ENCODE measurements around the gene SUZ12.
"Not testable (repeated sequence)": the region's sequence is repeated elsewhere in the genome, so short reads cannot be mapped to it uniquely, and the experiment has no call there.

SUZ12 gene

GRCh38 chr17:31903401-31903800 is 33.4 kb upstream of the SUZ12 start:
- Histone ChIP-seq H2AFZ (ENCODE audit: low read depth, low read length, severe bottlenecking) (no peak overlapping the region), H3K4me3 (ENCODE audit: insufficient read depth, low read length, poor library complexity, severe bottlenecking) (no peak overlapping the region), H3K27me3 (ENCODE audit: low read length) (no peaks in the 10 kb centered on the region), H3K9ac (ENCODE audit: low read length) (no peak overlapping the region), H3K4me2 (ENCODE audit: low read depth, low read length, poor library complexity, severe bottlenecking) (no peak overlapping the region), H3K36me3 (ENCODE audit: low read length) (peaks cover 3% of the 10 kb centered on the region; the same call in 1 of the 2 replicates), H3F3A (ENCODE audit: insufficient read depth) (peaks cover 7% of the 10 kb centered on the region), H3K79me2 (ENCODE audit: insufficient read depth, low read length) (peaks cover 31% of the 10 kb centered on the region), H3K9me2 (replicated peaks; ENCODE audit: insufficient read depth, low read length) (no peaks in the 10 kb centered on the region), H4K20me1 (ENCODE audit: low read depth, low read length) (0 out of 2 replicates have a peak, but pooled peaks cover 3% of the 10 kb centered on the region), H3K9me3 (ENCODE audit: insufficient read depth, low read length) (no peaks in the 10 kb centered on the region), H3K27ac (ENCODE audit: low read depth, low read length) (no peak overlapping the region)
- no peak for TF ChIP-seq EZH2phosphoT487 (conservative IDR thresholded peaks at IDR 0.05; ENCODE audit: low read length)
- no peak for TF ChIP-seq CTCF (IDR thresholded peaks at IDR 0.05; ENCODE audit: insufficient read depth, low read length, poor library complexity, severe bottlenecking)

DNA sequence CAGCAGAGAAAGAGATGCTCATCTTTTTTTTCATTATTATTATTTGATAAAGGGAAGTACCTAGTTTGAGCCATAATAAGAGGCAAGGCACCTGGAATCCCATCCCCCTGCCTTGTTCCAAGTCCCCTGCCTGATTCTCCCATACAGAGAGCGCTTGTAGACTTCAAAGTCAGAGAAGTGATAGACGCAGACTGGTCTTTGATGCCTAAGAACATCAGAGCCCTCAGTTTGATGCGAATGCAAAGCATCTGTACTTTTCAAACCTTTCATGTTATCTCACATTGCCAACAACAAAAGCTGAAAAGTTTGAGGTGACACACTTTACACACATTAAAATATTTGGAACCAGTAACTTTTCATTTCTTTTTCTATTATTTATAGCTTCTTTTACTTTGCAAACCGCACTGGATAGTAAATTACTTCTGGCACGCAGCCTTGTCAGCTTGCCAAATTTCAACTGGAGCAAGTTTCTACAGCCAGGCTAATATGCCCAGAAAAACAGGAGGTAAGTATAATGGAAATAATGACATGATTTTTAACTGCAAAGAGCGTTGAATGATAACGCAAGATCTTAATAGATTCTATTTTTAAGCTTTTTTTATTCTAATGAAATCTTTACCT is 29.4 kb upstream of the SUZ12 start:
- Histone ChIP-seq H2AFZ (ENCODE audit: low read depth, low read length, severe bottlenecking) (no peak overlapping the region), H3K9me3 (ENCODE audit: insufficient read depth, low read length) (no peaks in the 10 kb centered on the region), H3K4me3 (ENCODE audit: insufficient read depth, low read length, poor library complexity, severe bottlenecking) (no peak overlapping the region), H3K36me3 (ENCODE audit: low read length) (no peaks in the 10 kb centered on the region), H3K4me2 (ENCODE audit: low read depth, low read length, poor library complexity, severe bottlenecking) (no peak overlapping the region), H3K79me2 (ENCODE audit: insufficient read depth, low read length) (no peaks in the 10 kb centered on the region), H3K27me3 (ENCODE audit: low read length) (no peaks in the 10 kb centered on the region), H3K27ac (ENCODE audit: low read depth, low read length) (no peak overlapping the region), H3F3A (ENCODE audit: insufficient read depth) (peaks cover 6% of the 10 kb centered on the region), H3K9ac (ENCODE audit: low read length) (no peak overlapping the region), H4K20me1 (ENCODE audit: low read depth, low read length) (no peaks in the 10 kb centered on the region), H3K9me2 (replicated peaks; ENCODE audit: insufficient read depth, low read length) (no peaks in the 10 kb centered on the region)
- TF ChIP-seq CTCF (IDR thresholded peaks at IDR 0.05; ENCODE audit: insufficient read depth, low read length, poor library complexity, severe bottlenecking): no peak
- TF ChIP-seq EZH2phosphoT487 (conservative IDR thresholded peaks at IDR 0.05; ENCODE audit: low read length): no peak

- Histone ChIP-seq H4K20me1 (ENCODE audit: low read depth, low read length) (no peaks in the 10 kb centered on the region), H3K4me3 (ENCODE audit: insufficient read depth, low read length, poor library complexity, severe bottlenecking) (no peak overlapping the region), H3K9me3 (ENCODE audit: insufficient read depth, low read length) (no peaks in the 10 kb centered on the region), H3F3A (ENCODE audit: insufficient read depth) (no peaks in the 10 kb centered on the region), H2AFZ (ENCODE audit: low read depth, low read length, severe bottlenecking) (no peak overlapping the region), H3K9ac (ENCODE audit: low read length) (no peak overlapping the region), H3K27me3 (ENCODE audit: low read length) (no peaks in the 10 kb centered on the region), H3K4me2 (ENCODE audit: low read depth, low read length, poor library complexity, severe bottlenecking) (no peak overlapping the region), H3K36me3 (ENCODE audit: low read length) (no peaks in the 10 kb centered on the region), H3K9me2 (replicated peaks; ENCODE audit: insufficient read depth, low read length) (no peaks in the 10 kb centered on the region), H3K27ac (ENCODE audit: low read depth, low read length) (no peak overlapping the region), H3K79me2 (ENCODE audit: insufficient read depth, low read length) (no peaks in the 10 kb centered on the region)
- TF ChIP-seq CTCF (IDR thresholded peaks at IDR 0.05; ENCODE audit: insufficient read depth, low read length, poor library complexity, severe bottlenecking) (no peak), EZH2phosphoT487 (conservative IDR thresholded peaks at IDR 0.05; ENCODE audit: low read length) (no peak)
These were observed 28.4 kb upstream of the SUZ12 start for GRCh38 chr17:31908386-31908785.

GRCh38 chr17:31912705-31913104 is 24.1 kb upstream of the SUZ12 start:
- not testable (repeated sequence) for H3K27me3 ChIP-seq (ENCODE audit: low read length); H3F3A ChIP-seq (ENCODE audit: insufficient read depth); H3K9me3 ChIP-seq (ENCODE audit: insufficient read depth, low read length); H3K4me3 ChIP-seq (ENCODE audit: insufficient read depth, low read length, poor library complexity, severe bottlenecking); H3K9ac ChIP-seq (ENCODE audit: low read length); H3K79me2 ChIP-seq (ENCODE audit: insufficient read depth, low read length); H3K4me2 ChIP-seq (ENCODE audit: low read depth, low read length, poor library complexity, severe bottlenecking); H3K36me3 ChIP-seq (ENCODE audit: low read length); H2AFZ ChIP-seq (ENCODE audit: low read depth, low read length, severe bottlenecking); H4K20me1 ChIP-seq (ENCODE audit: low read depth, low read length); H3K27ac ChIP-seq (ENCODE audit: low read depth, low read length); H3K9me2 ChIP-seq (replicated peaks; ENCODE audit: insufficient read depth, low read length)

All from SU-DHL-6 (cell line).